Measurements from ENCODE around the gene SLC35F6. TPM values are rescaled to one million over a fixed set of nuclear protein-coding genes. Genes with fewer than 3 reads are reported as not detected.

SLC35F6 gene
- total RNA-seq, 1 experiment from 2014 or later: 33.9 TPM

DNA sequence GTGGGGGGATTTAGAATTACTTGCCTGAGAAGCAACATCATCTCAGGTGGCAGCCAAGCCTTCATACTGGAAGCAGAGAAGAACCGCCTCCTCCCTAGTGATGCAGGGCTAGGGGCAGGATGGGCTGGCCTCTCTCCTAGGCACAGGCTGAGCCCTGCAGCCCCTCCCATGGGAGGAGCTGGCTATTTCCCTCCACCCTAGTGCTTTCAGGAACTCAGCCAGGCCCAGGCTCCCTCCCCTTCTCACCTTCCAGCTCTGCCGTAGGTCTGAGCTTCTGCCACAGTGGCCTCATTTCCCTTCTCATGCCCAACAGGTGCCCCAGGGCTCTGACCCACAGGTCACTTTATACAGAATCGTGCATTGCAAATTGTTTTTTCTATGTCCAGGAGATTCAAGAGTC lies 52.8 kb downstream of the SLC35F6 start:
- no peaks in the 10 kb centered on the region for H3K9me3 ChIP-seq (ENCODE audit: low read length)
- H4K20me1 ChIP-seq (ENCODE audit: low read length): no peaks in the 10 kb centered on the region
- no peaks in the 10 kb centered on the region for H3K4me1 ChIP-seq (ENCODE audit: insufficient read depth, low read length)
- H3K4me3 ChIP-seq (ENCODE audit: low read length): no peak overlapping the region
- H3F3A ChIP-seq (ENCODE audit: low read length, unreplicated experiment): no peaks in the 10 kb centered on the region
- TF ChIP-seq EZH2 (IDR thresholded peaks at IDR 0.05; ENCODE audit: low read length, unreplicated experiment) (no peak), EZH2phosphoT487 (IDR thresholded peaks at IDR 0.05; ENCODE audit: borderline replicate concordance, low read length) (no peak)
- TF ChIP-seq, protein P1, sequence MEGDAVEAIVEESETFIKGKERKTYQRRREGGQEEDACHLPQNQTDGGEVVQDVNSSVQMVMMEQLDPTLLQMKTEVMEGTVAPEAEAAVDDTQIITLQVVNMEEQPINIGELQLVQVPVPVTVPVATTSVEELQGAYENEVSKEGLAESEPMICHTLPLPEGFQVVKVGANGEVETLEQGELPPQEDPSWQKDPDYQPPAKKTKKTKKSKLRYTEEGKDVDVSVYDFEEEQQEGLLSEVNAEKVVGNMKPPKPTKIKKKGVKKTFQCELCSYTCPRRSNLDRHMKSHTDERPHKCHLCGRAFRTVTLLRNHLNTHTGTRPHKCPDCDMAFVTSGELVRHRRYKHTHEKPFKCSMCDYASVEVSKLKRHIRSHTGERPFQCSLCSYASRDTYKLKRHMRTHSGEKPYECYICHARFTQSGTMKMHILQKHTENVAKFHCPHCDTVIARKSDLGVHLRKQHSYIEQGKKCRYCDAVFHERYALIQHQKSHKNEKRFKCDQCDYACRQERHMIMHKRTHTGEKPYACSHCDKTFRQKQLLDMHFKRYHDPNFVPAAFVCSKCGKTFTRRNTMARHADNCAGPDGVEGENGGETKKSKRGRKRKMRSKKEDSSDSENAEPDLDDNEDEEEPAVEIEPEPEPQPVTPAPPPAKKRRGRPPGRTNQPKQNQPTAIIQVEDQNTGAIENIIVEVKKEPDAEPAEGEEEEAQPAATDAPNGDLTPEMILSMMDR (conservative IDR thresholded peaks at IDR 0.05; ENCODE audit: low read depth, low read length): no peak
- POLR2A ChIA-PET (ENCODE audit: unreplicated experiment): no interaction called here
- intact Hi-C loops (cut with micrococcal nuclease): no loop called here
- ATAC-seq (no peak), DNase-seq (no peak)
- no TSS peak for BruUV-seq (replicated peaks)
- no peaks in the 10 kb centered on the region for H3K79me2 ChIP-seq (ENCODE audit: low read length)
- no peak overlapping the region for H2AFZ ChIP-seq (ENCODE audit: low read length)
- H3K27me3 ChIP-seq (ENCODE audit: low read length): no peaks in the 10 kb centered on the region; the same call in 1 of the 2 replicates
- no peaks in the 10 kb centered on the region for H3K9me2 ChIP-seq (replicated peaks; ENCODE audit: low read length)
- no peaks in the 10 kb centered on the region for H3K36me3 ChIP-seq (ENCODE audit: low read depth, low read length)
- no peak overlapping the region for H3K27ac ChIP-seq (ENCODE audit: low read length)
- no peak overlapping the region for H3K4me2 ChIP-seq (ENCODE audit: low read length)
- H3K9ac ChIP-seq (ENCODE audit: low read length): no peak overlapping the region
- CTCF ChIA-PET: no interaction called here

DNA sequence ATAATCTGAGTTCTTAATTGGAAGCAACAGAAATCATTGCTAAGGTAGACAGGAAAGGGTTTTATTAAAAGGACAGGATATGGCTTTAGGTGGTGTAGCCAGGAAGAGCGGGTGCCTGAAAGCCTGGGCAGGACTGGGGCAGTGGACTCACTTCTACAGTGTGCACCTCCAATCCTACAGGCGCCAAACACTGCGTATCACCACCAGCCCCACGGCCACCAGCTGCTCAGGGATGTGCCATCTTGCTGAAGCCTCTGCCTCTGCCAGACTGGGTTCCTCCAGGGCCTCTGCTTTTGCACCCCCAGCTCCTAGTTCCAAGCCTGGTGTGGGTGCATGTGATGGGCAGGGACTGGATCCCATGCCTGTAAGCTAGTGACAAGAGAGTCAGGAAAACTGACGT lies 54.2 kb downstream of the SLC35F6 start:
- no peak for DNase-seq
- H3K9ac ChIP-seq (ENCODE audit: low read length): no peak overlapping the region
- BruUV-seq (replicated peaks): no TSS peak
- H3K27ac ChIP-seq (ENCODE audit: low read length): no peak overlapping the region
- intact Hi-C loops (cut with micrococcal nuclease): no loop called here
- TF ChIP-seq EZH2phosphoT487 (IDR thresholded peaks at IDR 0.05; ENCODE audit: borderline replicate concordance, low read length): no peak
- TF ChIP-seq EZH2 (IDR thresholded peaks at IDR 0.05; ENCODE audit: low read length, unreplicated experiment): no peak
- TF ChIP-seq, protein P1 (conservative IDR thresholded peaks at IDR 0.05; ENCODE audit: low read depth, low read length): no peak
- CTCF ChIA-PET: no interaction called here
- no peak overlapping the region for H2AFZ ChIP-seq (ENCODE audit: low read length)
- no peaks in the 10 kb centered on the region for H3K79me2 ChIP-seq (ENCODE audit: low read length)
- H3K4me1 ChIP-seq (ENCODE audit: insufficient read depth, low read length): no peaks in the 10 kb centered on the region
- H3K9me2 ChIP-seq (replicated peaks; ENCODE audit: low read length): no peaks in the 10 kb centered on the region
- POLR2A ChIA-PET (ENCODE audit: unreplicated experiment): no interaction called here
- no peaks in the 10 kb centered on the region; the same call in 1 of the 2 replicates for H3K27me3 ChIP-seq (ENCODE audit: low read length)
- no peak overlapping the region for H3K4me2 ChIP-seq (ENCODE audit: low read length)
- H3K36me3 ChIP-seq (ENCODE audit: low read depth, low read length): no peaks in the 10 kb centered on the region
- ATAC-seq: no peak
- H3F3A ChIP-seq (ENCODE audit: low read length, unreplicated experiment): no peaks in the 10 kb centered on the region
- H4K20me1 ChIP-seq (ENCODE audit: low read length): no peaks in the 10 kb centered on the region
- H3K9me3 ChIP-seq (ENCODE audit: low read length): no peaks in the 10 kb centered on the region
- no peak overlapping the region for H3K4me3 ChIP-seq (ENCODE audit: low read length)

- DNase-seq: no peak
- Histone ChIP-seq H3K9me2 (replicated peaks; ENCODE audit: low read length) (no peaks in the 10 kb centered on the region), H3K27me3 (ENCODE audit: low read length) (no peaks in the 10 kb centered on the region; the same call in 1 of the 2 replicates), H4K20me1 (ENCODE audit: low read length) (no peaks in the 10 kb centered on the region), H3K9me3 (ENCODE audit: low read length) (no peaks in the 10 kb centered on the region), H3K27ac (ENCODE audit: low read length) (no peak overlapping the region), H3K4me3 (ENCODE audit: low read length) (no peak overlapping the region), H3K36me3 (ENCODE audit: low read depth, low read length) (no peaks in the 10 kb centered on the region), H3K9ac (ENCODE audit: low read length) (no peak overlapping the region), H3F3A (ENCODE audit: low read length, unreplicated experiment) (no peaks in the 10 kb centered on the region), H3K4me1 (ENCODE audit: insufficient read depth, low read length) (no peaks in the 10 kb centered on the region), H3K4me2 (ENCODE audit: low read length) (no peak overlapping the region), H3K79me2 (ENCODE audit: low read length) (no peaks in the 10 kb centered on the region), H2AFZ (ENCODE audit: low read length) (no peak overlapping the region)
- ATAC-seq: no peak
- BruUV-seq (replicated peaks): no TSS peak
- intact Hi-C loops (cut with micrococcal nuclease): no loop called here
- CTCF ChIA-PET: no interaction called here
- POLR2A ChIA-PET (ENCODE audit: unreplicated experiment): no interaction called here
- TF ChIP-seq, protein P1 (conservative IDR thresholded peaks at IDR 0.05; ENCODE audit: low read depth, low read length): no peak
- TF ChIP-seq EZH2phosphoT487 (IDR thresholded peaks at IDR 0.05; ENCODE audit: borderline replicate concordance, low read length) (no peak), EZH2 (IDR thresholded peaks at IDR 0.05; ENCODE audit: low read length, unreplicated experiment) (no peak)
Measured at GRCh38 chr2:26818972-26819371, 54.9 kb downstream of the SLC35F6 start.
